Measurements from ENCODE around the gene CABLES1. TPM values are rescaled to one million over a fixed set of nuclear protein-coding genes. Genes with fewer than 3 reads are reported as not detected.

The CABLES1 gene
- polyA plus RNA-seq, 1 donor (not counting 4 experiments of a cell fraction or from before 2014, with no cell fraction given), result 1.00 TPM

- no peak overlapping the region for H2AFZ ChIP-seq (ENCODE audit: control insufficient read depth, low read length)
- peaks cover 8% of the 10 kb centered on the region for H3K4me1 ChIP-seq (ENCODE audit: control insufficient read depth, extremely low read depth, insufficient read depth, low read length)
- no peaks in the 10 kb centered on the region for H3K9me1 ChIP-seq (ENCODE audit: control insufficient read depth, extremely low read depth, insufficient read depth, low read length)
- H3K4me3 ChIP-seq (ENCODE audit: control insufficient read depth in 2 of 3, extremely low read depth in 1 of 3, insufficient read depth in 2 of 3, low read depth in 1 of 3, low read length in 3 of 3), result no peak overlapping the region
- H3K27me3 ChIP-seq (ENCODE audit: control insufficient read depth, extremely low read depth, insufficient read depth, low read length), result no peaks in the 10 kb centered on the region
- H3K9ac ChIP-seq (ENCODE audit: control insufficient read depth, extremely low read depth, insufficient read depth, low read length), result no peak overlapping the region
- H3K79me2 ChIP-seq (ENCODE audit: control insufficient read depth, insufficient read depth, low read length), result no peaks in the 10 kb centered on the region
- no peaks in the 10 kb centered on the region for H4K20me1 ChIP-seq (ENCODE audit: control insufficient read depth, extremely low read depth, insufficient read depth, low read length)
- dilution Hi-C loops (cut with MboI; ENCODE audit: extremely low pct_ligation_motif_present, low sequenced_read_pairs), result no loop called here
- no peaks in the 10 kb centered on the region for H3K9me3 ChIP-seq (ENCODE audit: control insufficient read depth, low read depth, low read length)
- no peak overlapping the region for H3K27ac ChIP-seq (ENCODE audit: control insufficient read depth, insufficient read depth, low read length)
- H3K4me2 ChIP-seq (ENCODE audit: control insufficient read depth, extremely low read depth, insufficient read depth, low read depth, low read length), result no peak overlapping the region
- no peak for FAIRE-seq
- H3K36me3 ChIP-seq (ENCODE audit: control insufficient read depth in 2 of 2, extremely low read depth in 1 of 2, insufficient read depth in 2 of 2, low read length in 2 of 2), result no peaks in the 10 kb centered on the region
- no peak for DNase-seq (ENCODE audit: low read depth, low spot score)
- TF ChIP-seq, protein P1, sequence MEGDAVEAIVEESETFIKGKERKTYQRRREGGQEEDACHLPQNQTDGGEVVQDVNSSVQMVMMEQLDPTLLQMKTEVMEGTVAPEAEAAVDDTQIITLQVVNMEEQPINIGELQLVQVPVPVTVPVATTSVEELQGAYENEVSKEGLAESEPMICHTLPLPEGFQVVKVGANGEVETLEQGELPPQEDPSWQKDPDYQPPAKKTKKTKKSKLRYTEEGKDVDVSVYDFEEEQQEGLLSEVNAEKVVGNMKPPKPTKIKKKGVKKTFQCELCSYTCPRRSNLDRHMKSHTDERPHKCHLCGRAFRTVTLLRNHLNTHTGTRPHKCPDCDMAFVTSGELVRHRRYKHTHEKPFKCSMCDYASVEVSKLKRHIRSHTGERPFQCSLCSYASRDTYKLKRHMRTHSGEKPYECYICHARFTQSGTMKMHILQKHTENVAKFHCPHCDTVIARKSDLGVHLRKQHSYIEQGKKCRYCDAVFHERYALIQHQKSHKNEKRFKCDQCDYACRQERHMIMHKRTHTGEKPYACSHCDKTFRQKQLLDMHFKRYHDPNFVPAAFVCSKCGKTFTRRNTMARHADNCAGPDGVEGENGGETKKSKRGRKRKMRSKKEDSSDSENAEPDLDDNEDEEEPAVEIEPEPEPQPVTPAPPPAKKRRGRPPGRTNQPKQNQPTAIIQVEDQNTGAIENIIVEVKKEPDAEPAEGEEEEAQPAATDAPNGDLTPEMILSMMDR (optimal IDR thresholded peaks at IDR 0.05 in 1 of 3, IDR thresholded peaks at IDR 0.05 in 1 of 3, conservative IDR thresholded peaks at IDR 0.05 in 1 of 3; ENCODE audit: extremely low read depth in 1 of 3, insufficient read depth in 2 of 3, low read length in 3 of 3), result no peak
- TF ChIP-seq EZH2 (IDR thresholded peaks at IDR 0.05; ENCODE audit: low read length), result no peak
Measured at GRCh38 chr18:23203891-23204432, 68.7 kb downstream of the CABLES1 start.

DNA sequence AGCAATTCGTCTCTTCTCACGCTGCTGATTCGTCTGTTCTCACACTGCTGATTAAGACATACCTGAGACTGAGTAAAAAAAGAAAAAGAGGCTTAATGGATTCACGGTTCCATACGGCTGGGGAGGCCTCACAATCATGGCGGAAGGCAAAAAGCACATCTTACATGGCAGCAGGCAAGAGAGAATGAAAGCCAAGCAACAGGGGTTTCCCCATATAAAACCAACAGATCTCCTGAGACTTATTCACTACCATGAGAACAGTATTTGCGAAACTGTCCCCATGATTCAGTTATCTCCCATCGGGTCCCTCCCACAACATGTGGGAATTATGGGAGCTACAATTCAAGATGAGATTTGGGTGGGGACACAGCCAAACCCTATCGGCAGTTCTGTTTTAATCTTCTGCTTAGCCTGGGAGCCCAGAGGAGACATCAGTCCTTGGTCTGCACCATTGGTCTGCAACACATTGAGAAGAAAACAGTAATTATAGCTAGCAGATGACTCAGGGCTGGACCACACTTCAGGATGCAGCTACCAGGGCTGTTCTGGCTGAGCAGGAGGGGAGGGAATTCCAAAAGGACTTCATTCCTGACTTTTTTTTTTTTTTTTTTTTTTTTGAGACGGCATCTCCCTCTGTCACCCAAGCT lies 69.4 kb downstream of the CABLES1 start:
- Histone ChIP-seq H4K20me1 (ENCODE audit: control insufficient read depth, extremely low read depth, insufficient read depth, low read length) (no peaks in the 10 kb centered on the region), H3K27me3 (ENCODE audit: control insufficient read depth, extremely low read depth, insufficient read depth, low read length) (no peaks in the 10 kb centered on the region), H3K27ac (ENCODE audit: control insufficient read depth, insufficient read depth, low read length) (no peak overlapping the region), H3K9me1 (ENCODE audit: control insufficient read depth, extremely low read depth, insufficient read depth, low read length) (no peaks in the 10 kb centered on the region), H3K36me3 (ENCODE audit: control insufficient read depth in 2 of 2, extremely low read depth in 1 of 2, insufficient read depth in 2 of 2, low read length in 2 of 2) (no peaks in the 10 kb centered on the region), H3K4me2 (ENCODE audit: control insufficient read depth, extremely low read depth, insufficient read depth, low read depth, low read length) (no peak overlapping the region), H3K9me3 (ENCODE audit: control insufficient read depth, low read depth, low read length) (no peaks in the 10 kb centered on the region), H3K9ac (ENCODE audit: control insufficient read depth, extremely low read depth, insufficient read depth, low read length) (no peak overlapping the region), H3K4me3 (ENCODE audit: control insufficient read depth in 2 of 3, extremely low read depth in 1 of 3, insufficient read depth in 2 of 3, low read depth in 1 of 3, low read length in 3 of 3) (no peak overlapping the region), H3K79me2 (ENCODE audit: control insufficient read depth, insufficient read depth, low read length) (no peaks in the 10 kb centered on the region), H2AFZ (ENCODE audit: control insufficient read depth, low read length) (no peak overlapping the region), H3K4me1 (ENCODE audit: control insufficient read depth, extremely low read depth, insufficient read depth, low read length) (peaks cover 8% of the 10 kb centered on the region)
- DNase-seq (ENCODE audit: low read depth, low spot score) (no peak), FAIRE-seq (no peak)
- dilution Hi-C loops (cut with MboI; ENCODE audit: extremely low pct_ligation_motif_present, low sequenced_read_pairs), result no loop called here
- TF ChIP-seq EZH2 (IDR thresholded peaks at IDR 0.05; ENCODE audit: low read length), result no peak
- TF ChIP-seq, protein P1 (optimal IDR thresholded peaks at IDR 0.05 in 1 of 3, IDR thresholded peaks at IDR 0.05 in 1 of 3, conservative IDR thresholded peaks at IDR 0.05 in 1 of 3; ENCODE audit: extremely low read depth in 1 of 3, insufficient read depth in 2 of 3, low read length in 3 of 3), result no peak

Data from keratinocyte (primary cell).